Sigmoid colon (tissue), 4 donors: ENCODE data around the gene ATP1B3.

Experiments
- CTCF ChIP-seq, 4 experiments: fragments of 450-650 bp in 3 of 4; fragments of 200-600 bp in 1 of 4; IDR thresholded peaks; one replicate each; pipeline ENCODE4 v1.5.1; 2016 to 2019; ENCODE audit warnings: antibody characterized with exemption in 4 of 4, mild to moderate bottlenecking in 3 of 4, moderate library complexity in 2 of 4
- EP300 ChIP-seq, 4 donors: sonication (generic); formaldehyde crosslinking; IDR thresholded peaks; one replicate each; pipeline ENCODE4 v1.6.1; 2017; ENCODE audit warnings: antibody characterized with exemption in 4 of 4
- POLR2A ChIP-seq, 2 donors: fragments of 450-650 bp; IDR thresholded peaks; one replicate each; pipeline ENCODE4 v1.6.1; 2016; ENCODE audit warnings: antibody characterized with exemption in 2 of 2, mild to moderate bottlenecking in 2 of 2, moderate library complexity in 2 of 2
- POLR2AphosphoS5 ChIP-seq, 4 donors: sonication (generic); formaldehyde crosslinking; IDR thresholded peaks; one replicate each; pipeline ENCODE4 v1.6.1; 2017; ENCODE audit warnings: antibody characterized with exemption in 4 of 4

GRCh38 chr3:141938011-141938500 is 61.6 kb downstream of the ATP1B3 start:
- no peak for TF ChIP-seq POLR2A (IDR thresholded peaks at IDR 0.05)
- no peak for TF ChIP-seq CTCF (IDR thresholded peaks at IDR 0.05)
- no peak for TF ChIP-seq EP300 (IDR thresholded peaks at IDR 0.05)
- no peak for TF ChIP-seq POLR2AphosphoS5 (IDR thresholded peaks at IDR 0.05)
